K562 (cell line): Measurements from ENCODE around the gene MCCD1. TPM values are rescaled to one million over a fixed set of nuclear protein-coding genes. Genes with fewer than 3 reads are reported as not detected.

Experiments used
- ATAC-seq: fragments of 200-7000 bp; cut with Tn5 transposase; 3 replicates; pipeline ENCODE4 v1.9.1; 2020; ENCODE audit warnings: moderate library complexity
- BruUV-seq: library from RNA; stranded (reverse); fragments of 400-500 nt; replicated peaks from 2 replicates; lab custom pipeline; 2021; lab: Mats Ljungman, UMichigan
- CTCF ChIA-PET: fragments of 300-600 bp; formaldehyde crosslinking; extraction: SDS; loops from one replicate; lab custom pipeline; 2021; ENCODE audit warnings: low intra/inter-chr PET ratio; lab: Yijun Ruan, JAX
- POLR2A ChIA-PET: fragments of 300-600, 350-650 bp; sonication (Branson Sonifier 250); formaldehyde crosslinking; extraction: SDS; loops from one replicate; lab custom pipeline; 2021; ENCODE audit warnings: antibody characterized with exemption, inconsistent platforms; lab: Yijun Ruan, JAX
- DNase-seq, 4 experiments: peaks; one replicate each; pipeline versions ENCODE4 v3.0.0 to v3.0.0-alpha.2; 2011 to 2018; ENCODE audit warnings: low spot score in 3 of 4, mixed read lengths in 3 of 4; ENCODE audit errors: extremely low read depth in 1 of 4
- FAIRE-seq: peaks from 2 replicates; lab custom pipeline; 2011; peaks lifted over from hg19 to GRCh38; lab: Jason Lieb, UNC
- H2AFZ ChIP-seq: 2 replicates; pipeline ENCODE4 v1.6.0; 2011; ENCODE audit warnings: low read depth, low read length, control low read depth, inconsistent platforms
- H3K27ac ChIP-seq: fragments of 200-600 bp; 3 replicates; pipeline ENCODE4 v1.8.0; 2011; ENCODE audit warnings: low read depth, mild to moderate bottlenecking, control low read depth, inconsistent platforms, low read length, moderate library complexity, mixed read lengths; ENCODE audit errors: extremely low read depth
- H3K27me3 ChIP-seq, 2 experiments: fragments of 300-600 bp in 1 of 2; 2 replicates in 1 of 2; 3 replicates in 1 of 2; pipeline versions ENCODE4 v1.6.0 to v1.8.0; 2011; ENCODE audit warnings: inconsistent platforms in 2 of 2, low read length in 2 of 2, mild to moderate bottlenecking in 1 of 2, mixed read lengths in 1 of 2, moderate library complexity in 1 of 2; ENCODE audit not compliant: control insufficient read depth in 2 of 2, insufficient read depth in 2 of 2
- H3K36me3 ChIP-seq: fragments of 300-600 bp; 3 replicates; pipeline ENCODE4 v1.8.0; 2011; ENCODE audit warnings: mild to moderate bottlenecking, low read length, inconsistent platforms; ENCODE audit not compliant: control insufficient read depth, insufficient read depth
- H3K4me1 ChIP-seq, 2 experiments: fragments of 200-600 bp in 1 of 2; replicated peaks in 1 of 2; 2 replicates in 1 of 2; 3 replicates in 1 of 2; pipeline versions ENCODE4 v1.5.1 to v1.8.0; 2011; ENCODE audit warnings: inconsistent platforms in 2 of 2, low read length in 2 of 2, mild to moderate bottlenecking in 1 of 2, mixed read lengths in 1 of 2, moderate library complexity in 1 of 2; ENCODE audit not compliant: control insufficient read depth in 2 of 2, insufficient read depth in 2 of 2
- H3K4me2 ChIP-seq: 2 replicates; pipeline ENCODE4 v1.6.1; 2011; ENCODE audit warnings: low read length, control low read depth, inconsistent platforms, mixed read lengths; ENCODE audit not compliant: insufficient read depth
- H3K4me3 ChIP-seq: fragments of 200-600 bp; sonication (generic), shearing (Covaris generic); 2 replicates; pipeline ENCODE4 v1.5.1; 2016; ENCODE audit warnings: control low read depth, inconsistent platforms
- H3K79me2 ChIP-seq: fragments of 200-600 bp; 3 replicates; pipeline ENCODE4 v1.8.0; 2011; ENCODE audit warnings: low read length, inconsistent platforms; ENCODE audit not compliant: control insufficient read depth, insufficient read depth
- H3K9ac ChIP-seq, 2 experiments: 2 replicates each; pipeline versions ENCODE4 v1.6.0 to v1.6.1; 2011; ENCODE audit warnings: low read depth in 2 of 2, low read length in 2 of 2, control low read depth in 1 of 2, inconsistent platforms in 1 of 2, mild to moderate bottlenecking in 1 of 2, mixed read lengths in 1 of 2; ENCODE audit not compliant: insufficient read depth in 1 of 2
- H3K9me1 ChIP-seq: one replicate; pipeline ENCODE4 v1.6.0; 2011; ENCODE audit warnings: inconsistent platforms, mild to moderate bottlenecking, low read length, moderate library complexity; ENCODE audit not compliant: control insufficient read depth, insufficient read depth
- H3K9me3 ChIP-seq: replicated peaks from 2 replicates; pipeline ENCODE4 v1.5.1; 2011; ENCODE audit warnings: low read depth, low read length, inconsistent platforms; ENCODE audit not compliant: control insufficient read depth, insufficient read depth
- H4K20me1 ChIP-seq: replicated peaks from 2 replicates; pipeline ENCODE4 v1.6.1; 2011; ENCODE audit warnings: low read length, inconsistent platforms, mixed read lengths; ENCODE audit not compliant: control insufficient read depth, insufficient read depth
- BACH1 ChIP-seq: fragments of 200-800 bp; sonication (Bioruptor generic); IDR thresholded peaks from 2 replicates; pipeline ENCODE4 v1.6.1; 2016; ENCODE audit warnings: missing genetic modification characterization, missing compliant biosample characterization
- BHLHE40 ChIP-seq: IDR thresholded peaks from 2 replicates; pipeline ENCODE4 v1.6.1; 2011; ENCODE audit warnings: low read length, improper control_type of control experiment
- BRD4 ChIP-seq: fragments of 200-600 bp; sonication (generic); IDR thresholded peaks from 2 replicates; pipeline ENCODE4 v1.6.1; 2017; ENCODE audit warnings: inconsistent platforms
- ELF4 ChIP-seq: fragments of 450-650 bp; formaldehyde crosslinking; IDR thresholded peaks from 2 replicates; pipeline ENCODE4 v1.4.0; 2022; ENCODE audit warnings: missing genetic modification characterization
- MAFK ChIP-seq: IDR thresholded peaks from 2 replicates; pipeline ENCODE4 v1.6.1; 2011; ENCODE audit warnings: low read length, improper control_type of control experiment
- NBN ChIP-seq: fragments of 450-650 bp; IDR thresholded peaks from 2 replicates; pipeline ENCODE4 v1.6.1; 2016; ENCODE audit warnings: low read depth, mild to moderate bottlenecking
- POLR2G ChIP-seq: fragments of 200-400 bp; formaldehyde crosslinking; IDR thresholded peaks from 2 replicates; pipeline ENCODE4 v1.6.1; 2017; ENCODE audit warnings: low read depth, mild to moderate bottlenecking, antibody characterized with exemption, low read length, moderate library complexity
- RUNX1 ChIP-seq: sonication (generic); IDR thresholded peaks from 2 replicates; pipeline ENCODE4 v1.6.1; 2016; ENCODE audit warnings: antibody characterized with exemption, low read depth
- TOE1 ChIP-seq, 2 experiments: fragments of 450-650 bp in 1 of 2; sonication (generic) in 1 of 2; formaldehyde crosslinking in 1 of 2; IDR thresholded peaks; 2 replicates each; pipeline versions ENCODE4 v1.7.1 to v1.8.0; 2016 to 2022; ENCODE audit warnings: borderline replicate concordance in 2 of 2, mild to moderate bottlenecking in 2 of 2, antibody characterized with exemption in 1 of 2, inconsistent platforms in 1 of 2, low read depth in 1 of 2, missing genetic modification reagents in 1 of 2, moderate library complexity in 1 of 2
- ZNF584 ChIP-seq: fragments of 200-800 bp; sonication (Bioruptor generic); IDR thresholded peaks from 2 replicates; pipeline ENCODE4 v1.6.1; 2016; ENCODE audit warnings: low read depth, mild to moderate bottlenecking, missing genetic modification characterization, missing compliant biosample characterization
- WGBS: fragments of 100-300 bp; shearing (Covaris generic); methylation state at CpG from one replicate; pipeline ENCODE4 v1.1.6; 2016; ENCODE audit warnings: low coverage, mixed read lengths; ENCODE audit not compliant: insufficient coverage; ENCODE audit errors: missing lambda C conversion rate; 5-methylcytosine and 5-hydroxymethylcytosine counted together
- in situ Hi-C: fragments of 300-500 bp; cut with MboI; formaldehyde crosslinking; loops from 4 replicates; pipeline ENCODE4 v1.15.0; 2018; ENCODE audit warnings: inconsistent platforms, mixed read lengths
- intact Hi-C: fragments of 100-400 bp; cut with micrococcal nuclease; formaldehyde crosslinking; loops from 2 replicates; pipeline ENCODE4 v1.14.2; 2022
- polyA plus RNA-seq, 8 experiments: library from polyadenylated mRNA; depleted of rRNA in 4 of 8; stranded (reverse) in 5 of 8; unstranded in 3 of 8; fragments of >200 nt; fragmentation: Nextera tagmentation in 2 of 8; fragmentation: Illumina TruSeq in 1 of 8; extraction: Ambion mirVana in 2 of 8; extraction: Trizol in 1 of 8; gene quantifications; 2 replicates each; pipeline versions ENCODE4 v1.2.1 to v1.2.3, GENCODE V29; 2011 to 2014; ENCODE audit warnings: inconsistent platforms in 1 of 8, missing spikeins in 1 of 8
- total RNA-seq, 7 experiments: library from RNA; depleted of rRNA in 6 of 7; stranded (reverse); fragments of >200 nt in 6 of 7; fragmentation: Illumina TruSeq in 2 of 7; extraction: Trizol in 2 of 7; gene quantifications; 2 replicates each; pipeline versions ENCODE4 v1.2.1 to v1.2.3, GENCODE V29; 2011 to 2021; ENCODE audit warnings: low replicate concordance in 1 of 7

MCCD1 gene
- total and polyA plus RNA-seq, 9 of the 15 experiments (the other 6 are each of a cell fraction or from before 2014, with no cell fraction given): not detected

DNA sequence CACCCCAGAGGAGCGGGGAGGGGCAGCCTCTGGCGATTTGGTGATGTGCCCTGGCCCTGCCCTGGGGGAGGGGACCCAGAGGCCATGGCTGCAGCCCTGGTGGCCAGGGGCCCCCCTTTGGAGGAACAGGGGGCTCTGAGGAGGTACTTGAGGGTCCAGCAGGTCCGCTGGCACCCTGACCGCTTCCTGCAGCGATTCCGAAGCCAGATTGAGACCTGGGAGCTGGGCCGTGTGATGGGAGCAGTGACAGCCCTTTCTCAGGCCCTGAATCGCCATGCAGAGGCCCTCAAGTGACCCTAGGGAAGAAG, 29.5 kb downstream of the MCCD1 start:
- Histone ChIP-seq H3K4me1 (peaks cover 41 to 56% of the 10 kb centered on the region in 2 experiments), H3K9ac (peak overlapping the region; percentile 2 to 77; a peak in 3 of 4 replicates)

DNA sequence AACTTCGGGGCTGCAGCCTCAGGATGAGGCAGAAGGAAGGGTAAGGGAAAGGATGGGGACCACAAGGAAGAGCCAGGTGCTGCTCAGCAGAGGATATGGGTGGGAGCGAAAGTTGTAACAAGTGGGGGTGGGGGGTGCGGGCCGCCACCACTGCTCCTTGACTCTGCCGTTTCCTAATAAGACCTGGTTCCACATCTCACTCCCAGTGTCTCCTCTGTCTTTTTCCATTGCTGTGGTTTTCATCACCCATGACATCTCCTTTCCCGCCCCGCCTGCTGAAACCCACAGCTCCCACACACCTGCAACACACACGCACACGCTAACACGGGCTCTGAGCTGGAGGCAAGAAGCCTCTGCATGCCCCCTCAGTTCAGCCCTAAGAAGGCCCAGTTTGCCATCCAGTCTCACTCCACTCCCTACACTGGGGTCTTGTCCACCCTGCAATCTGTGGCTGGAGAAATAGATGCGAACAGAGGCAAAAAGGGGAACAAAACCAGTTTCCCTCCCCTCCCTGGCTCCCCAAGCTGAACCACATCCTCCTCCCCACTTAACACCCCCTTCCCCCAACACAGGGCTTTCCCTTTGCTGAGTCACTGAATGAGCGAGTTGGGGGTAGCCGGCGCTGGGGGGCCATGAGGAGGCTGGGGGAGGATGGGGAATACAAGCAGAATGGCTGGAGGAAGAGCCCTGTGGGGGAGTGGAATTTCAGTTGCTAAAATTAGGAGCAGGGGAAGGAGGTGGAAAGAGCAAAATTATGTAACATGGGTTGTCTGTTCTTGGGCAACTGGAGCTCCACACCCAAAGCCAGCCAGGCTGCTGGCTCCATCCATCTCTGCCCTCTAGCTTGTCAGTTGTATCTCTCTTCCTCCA, 30.1 kb downstream of the MCCD1 start:
- ATAC-seq: peak; percentile 26
- no peaks in the 10 kb centered on the region for H3K27me3 ChIP-seq
- peak; percentile 65 to 83 (median 72) for DNase-seq
- FAIRE-seq: peak; percentile 69
- ChIA-PET CTCF (interaction anchor here (0.5 kb wide), 1 partner anchor 22 kb away, joined by 3 read pairs; no protein-coding TSS in a partner anchor), POLR2A (interaction anchor here (0.6 to 5.8 kb wide), 13 partner anchors 10 to 239 kb away, joined by 3 to 38 read pairs (median 4); partner anchors contain the start of genes ATP6V1G2, DDX39B, NFKBIL1 and PRRC2A)
- H3K79me2 ChIP-seq: no peaks in the 10 kb centered on the region
- peak overlapping the region; percentile 41 for H3K27ac ChIP-seq
- peaks cover 55% of the 10 kb centered on the region for H3K36me3 ChIP-seq
- no peaks in the 10 kb centered on the region for H4K20me1 ChIP-seq
- no peaks in the 10 kb centered on the region for H3K9me3 ChIP-seq
- H2AFZ ChIP-seq: no peak overlapping the region
- BruUV-seq: no TSS peak
- 39% methylated on average over 14 of the region's 14 CpGs for WGBS
- peak overlapping the region; percentile 6 to 77; a peak in 2 of 4 replicates for H3K9ac ChIP-seq
- peaks cover 6% of the 10 kb centered on the region for H3K9me1 ChIP-seq
- intact Hi-C loops: no loop called here
- H3K4me2 ChIP-seq: peak overlapping the region; percentile 17; the same call in 1 of the 2 replicates
- peaks cover 47 to 62% of the 10 kb centered on the region in 2 experiments for H3K4me1 ChIP-seq
- in situ Hi-C loops: no loop called here
- no peak overlapping the region for H3K4me3 ChIP-seq
- TF ChIP-seq ZNF584 (peak; percentile 93), RUNX1 (no peak), TOE1 (IDR thresholded peaks at IDR 0.05; ENCODE audit: borderline replicate concordance) (0 out of 2 replicates have a peak, but pooled peaks have one; percentile 28), TOE1 (CRISPR knock-in tag; IDR thresholded peaks at IDR 0.05; ENCODE audit: borderline replicate concordance, low read depth) (no peak), BHLHE40 (no peak), ELF4 (CRISPR knock-in tag) (0 out of 2 replicates have a peak, but pooled peaks have one; percentile 3), BACH1 (peak; percentile 95), NBN (peak; percentile 36; the same call in 1 of the 2 replicates), BRD4 (0 out of 2 replicates have a peak, but pooled peaks have one; percentile 22)

More for the DNA sequence above, 29.5 kb downstream of the MCCD1 start:
- in situ Hi-C loops (no loop called here), intact Hi-C loops (no loop called here)
- Histone ChIP-seq H3K27ac (no peak overlapping the region), H3K79me2 (no peaks in the 10 kb centered on the region), H3K4me3 (no peak overlapping the region), H4K20me1 (no peaks in the 10 kb centered on the region), H3K27me3 (no peaks in the 10 kb centered on the region), H3K9me1 (peaks cover 6% of the 10 kb centered on the region), H3K9me3 (no peaks in the 10 kb centered on the region), H2AFZ (no peak overlapping the region), H3K4me2 (no peak overlapping the region), H3K36me3 (peaks cover 61% of the 10 kb centered on the region)
- ATAC-seq (no peak), DNase-seq (no peak), FAIRE-seq (no peak)
- 0 out of 2 replicates have a peak, but pooled peaks have one; percentile 20 for TF ChIP-seq POLR2G
- no peak for TF ChIP-seq MAFK
- CTCF ChIA-PET: no interaction called here
- BruUV-seq: no TSS peak
- 82% methylated on average over 6 of the region's 8 CpGs for WGBS
- POLR2A ChIA-PET: interaction anchor here (0.6 to 5.8 kb wide), 4 partner anchors 9 to 99 kb away, joined by 3 to 38 read pairs (median 6); partner anchors contain the start of genes ATP6V1G2 and NFKBIL1
